Adrenal gland (tissue), 5 donors: ENCODE results near the gene HEBP1.

ENCODE experiments used
- CTCF ChIP-seq, 6 experiments: fragments of 450-650 bp in 4 of 6; fragments of 200-600 bp in 2 of 6; sonication (generic) in 1 of 6; IDR thresholded peaks; 1 replicate in 5 of 6; 2 replicates in 1 of 6; pipeline versions ENCODE4 v1.5.1 to v1.8.0; 2016 to 2021; ENCODE audit warnings: antibody characterized with exemption in 6 of 6, mild to moderate bottlenecking in 2 of 6, moderate library complexity in 1 of 6
- POLR2A ChIP-seq, 2 donors: fragments of 450-650 bp; IDR thresholded peaks; one replicate each; pipeline ENCODE4 v1.6.1; 2017; ENCODE audit warnings: antibody characterized with exemption in 2 of 2, mild to moderate bottlenecking in 2 of 2, moderate library complexity in 1 of 2
- donor health status: DM: no; HTN: no; CAD: no.

- TF ChIP-seq CTCF (IDR thresholded peaks at IDR 0.05) (no peak), POLR2A (IDR thresholded peaks at IDR 0.05) (no peak)
Observed at GRCh38 chr12:12979731-12980259, 20.3 kb downstream of the HEBP1 start.
